Breast epithelium (tissue), 3 donors: ENCODE measurements around the gene CSNK1G1.

Source experiments
- POLR2A ChIP-seq: fragments of 450-650 bp; IDR thresholded peaks from one replicate; pipeline ENCODE4 v1.6.1; 2016; ENCODE audit warnings: antibody characterized with exemption, mild to moderate bottlenecking, moderate library complexity
- POLR2AphosphoS5 ChIP-seq, 3 donors: sonication (generic); formaldehyde crosslinking; IDR thresholded peaks; one replicate each; pipeline ENCODE4 v1.6.1; 2017; ENCODE audit warnings: antibody characterized with exemption in 3 of 3
- TF ChIP-seq, protein P1 (sequence below), 3 donors: fragments of 450-650 bp; IDR thresholded peaks; one replicate each; pipeline ENCODE4 v1.5.1; 2016 to 2017; ENCODE audit warnings: antibody characterized with exemption in 3 of 3, mild to moderate bottlenecking in 3 of 3, moderate library complexity in 3 of 3

DNA sequence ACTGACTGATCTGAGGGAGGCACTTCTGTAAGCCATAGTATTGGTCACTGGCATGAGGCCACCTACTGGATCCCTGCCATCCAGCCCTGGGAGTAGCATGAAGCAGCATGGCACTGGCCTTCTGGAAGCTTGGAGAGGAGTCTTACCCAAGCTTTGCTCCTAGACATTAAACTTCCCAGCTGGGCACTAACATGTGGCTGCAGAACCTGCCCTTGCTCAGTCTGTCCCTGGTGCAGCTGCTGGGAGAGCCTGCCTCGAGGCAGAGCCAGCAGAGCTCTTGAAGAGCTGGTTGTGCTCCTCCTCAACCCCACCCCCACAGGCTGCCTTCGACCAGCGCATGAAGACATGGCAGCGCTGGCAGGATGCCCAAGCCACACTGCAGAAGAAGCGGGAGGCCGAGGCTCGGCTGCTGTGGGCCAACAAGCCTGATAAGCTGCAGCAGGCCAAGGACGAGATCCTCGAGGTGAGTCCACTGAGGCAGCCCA lies 221.6 kb downstream of the CSNK1G1 start:
- TF ChIP-seq, protein P1, sequence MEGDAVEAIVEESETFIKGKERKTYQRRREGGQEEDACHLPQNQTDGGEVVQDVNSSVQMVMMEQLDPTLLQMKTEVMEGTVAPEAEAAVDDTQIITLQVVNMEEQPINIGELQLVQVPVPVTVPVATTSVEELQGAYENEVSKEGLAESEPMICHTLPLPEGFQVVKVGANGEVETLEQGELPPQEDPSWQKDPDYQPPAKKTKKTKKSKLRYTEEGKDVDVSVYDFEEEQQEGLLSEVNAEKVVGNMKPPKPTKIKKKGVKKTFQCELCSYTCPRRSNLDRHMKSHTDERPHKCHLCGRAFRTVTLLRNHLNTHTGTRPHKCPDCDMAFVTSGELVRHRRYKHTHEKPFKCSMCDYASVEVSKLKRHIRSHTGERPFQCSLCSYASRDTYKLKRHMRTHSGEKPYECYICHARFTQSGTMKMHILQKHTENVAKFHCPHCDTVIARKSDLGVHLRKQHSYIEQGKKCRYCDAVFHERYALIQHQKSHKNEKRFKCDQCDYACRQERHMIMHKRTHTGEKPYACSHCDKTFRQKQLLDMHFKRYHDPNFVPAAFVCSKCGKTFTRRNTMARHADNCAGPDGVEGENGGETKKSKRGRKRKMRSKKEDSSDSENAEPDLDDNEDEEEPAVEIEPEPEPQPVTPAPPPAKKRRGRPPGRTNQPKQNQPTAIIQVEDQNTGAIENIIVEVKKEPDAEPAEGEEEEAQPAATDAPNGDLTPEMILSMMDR (IDR thresholded peaks at IDR 0.05) = no peak
- no peak for TF ChIP-seq POLR2AphosphoS5 (IDR thresholded peaks at IDR 0.05)
- no peak for TF ChIP-seq POLR2A
